PC-9 (cell line): ENCODE data around the gene CDNF.

Source experiments
- EZH2 ChIP-seq: fragments of 200-600 bp; sonication (generic); IDR thresholded peaks from 2 replicates; pipeline ENCODE4 v1.8.0; 2017; ENCODE audit warnings: antibody characterized with exemption, low read depth
- TF ChIP-seq, protein P1 (sequence below): fragments of 200-600 bp; sonication (generic); conservative IDR thresholded peaks from 2 replicates; pipeline ENCODE4 v1.6.1; 2017; ENCODE audit warnings: mixed run types, antibody characterized with exemption, mild to moderate bottlenecking, moderate library complexity

DNA sequence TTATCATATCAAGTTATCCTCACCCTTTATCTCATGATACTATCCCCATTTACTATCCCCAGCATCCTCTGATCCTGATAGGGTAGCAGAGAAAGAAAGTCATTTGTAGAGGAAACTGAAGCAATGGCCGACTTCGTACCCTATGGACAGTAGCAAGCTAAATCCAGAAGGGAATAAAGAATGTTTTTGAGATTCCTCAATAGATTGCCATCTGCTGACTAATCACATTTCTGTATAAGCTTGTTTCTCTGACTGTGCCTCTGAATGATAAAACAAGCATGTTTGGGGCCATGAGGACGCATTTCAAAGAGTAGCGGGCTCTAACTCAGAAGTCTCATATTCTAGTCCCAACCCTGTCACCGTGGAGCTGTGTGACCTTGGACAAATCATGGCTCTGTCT lies 49.9 kb downstream of the CDNF start:
- TF ChIP-seq, protein P1, sequence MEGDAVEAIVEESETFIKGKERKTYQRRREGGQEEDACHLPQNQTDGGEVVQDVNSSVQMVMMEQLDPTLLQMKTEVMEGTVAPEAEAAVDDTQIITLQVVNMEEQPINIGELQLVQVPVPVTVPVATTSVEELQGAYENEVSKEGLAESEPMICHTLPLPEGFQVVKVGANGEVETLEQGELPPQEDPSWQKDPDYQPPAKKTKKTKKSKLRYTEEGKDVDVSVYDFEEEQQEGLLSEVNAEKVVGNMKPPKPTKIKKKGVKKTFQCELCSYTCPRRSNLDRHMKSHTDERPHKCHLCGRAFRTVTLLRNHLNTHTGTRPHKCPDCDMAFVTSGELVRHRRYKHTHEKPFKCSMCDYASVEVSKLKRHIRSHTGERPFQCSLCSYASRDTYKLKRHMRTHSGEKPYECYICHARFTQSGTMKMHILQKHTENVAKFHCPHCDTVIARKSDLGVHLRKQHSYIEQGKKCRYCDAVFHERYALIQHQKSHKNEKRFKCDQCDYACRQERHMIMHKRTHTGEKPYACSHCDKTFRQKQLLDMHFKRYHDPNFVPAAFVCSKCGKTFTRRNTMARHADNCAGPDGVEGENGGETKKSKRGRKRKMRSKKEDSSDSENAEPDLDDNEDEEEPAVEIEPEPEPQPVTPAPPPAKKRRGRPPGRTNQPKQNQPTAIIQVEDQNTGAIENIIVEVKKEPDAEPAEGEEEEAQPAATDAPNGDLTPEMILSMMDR: no peak
- no peak for TF ChIP-seq EZH2
